ENCODE measurements around the gene CIDEB. TPM values are rescaled to one million over a fixed set of nuclear protein-coding genes. Genes with fewer than 3 reads are reported as not detected.

The CIDEB gene
- total RNA-seq, 1 donor from 2014 or later, result 17.3 TPM

GRCh38 chr14:24261256-24261968 lies 46.4 kb downstream of the CIDEB start:
- intact Hi-C loops (cut with DNase I), result no loop called here
- ATAC-seq (no peak), DNase-seq (ENCODE audit: low spot score) (no peak)

GRCh38 chr14:24260780-24261157 lies 47.0 kb downstream of the CIDEB start:
- DNase-seq (ENCODE audit: low spot score) (no peak), ATAC-seq (no peak)
- intact Hi-C loops (cut with DNase I), result no loop called here

DNA sequence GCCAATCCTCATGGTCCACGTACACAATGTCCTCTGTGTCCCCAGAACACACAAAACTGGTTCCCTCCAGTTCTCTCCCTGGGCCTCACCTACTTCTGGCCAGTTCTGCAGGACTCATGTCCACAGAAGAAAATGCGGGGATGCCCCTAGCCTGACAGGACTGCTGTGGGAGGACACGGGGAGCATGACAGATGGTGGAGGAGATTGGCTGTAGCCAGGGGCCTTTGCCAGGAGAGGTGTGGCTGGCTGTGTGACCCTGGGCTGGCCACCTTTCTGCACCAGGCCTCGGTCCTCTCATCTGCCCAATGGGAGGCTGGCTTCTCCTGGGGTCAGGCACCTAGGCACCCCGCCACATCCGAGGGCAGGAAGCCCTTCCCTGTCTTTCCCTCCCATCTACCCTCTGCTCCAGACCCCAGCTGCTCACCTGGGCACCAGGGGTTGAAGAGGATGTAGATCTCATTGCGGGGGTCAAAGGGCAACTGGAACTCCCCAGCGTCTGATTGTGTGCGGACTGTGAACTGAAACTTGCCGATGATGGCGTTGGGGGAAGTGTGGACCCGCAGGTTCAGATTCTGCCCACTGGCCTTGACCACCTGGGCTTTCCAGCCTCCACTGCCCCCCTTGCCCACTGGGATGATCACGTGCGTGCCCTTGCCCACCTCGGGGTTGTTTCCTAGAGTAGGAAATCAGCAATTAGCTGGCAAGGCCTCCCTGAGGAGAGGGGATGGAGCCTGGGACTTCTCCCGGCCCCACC lies 47.6 kb downstream of the CIDEB start:
- intact Hi-C loops (cut with DNase I), result no loop called here
- DNase-seq (ENCODE audit: low spot score) (no peak), ATAC-seq (no peak)

GRCh38 chr14:24259282-24260025 lies 48.3 kb downstream of the CIDEB start:
- peak; percentile 68 for ATAC-seq
- intact Hi-C loops (cut with DNase I), result no loop called here
- DNase-seq (ENCODE audit: low spot score), result no peak

- intact Hi-C loops (cut with DNase I), result no loop called here
- DNase-seq (ENCODE audit: low spot score) (no peak), ATAC-seq (peak; percentile 8)
Measured at GRCh38 chr14:24258548-24259265, 49.1 kb downstream of the CIDEB start.

- intact Hi-C loops (cut with DNase I), result no loop called here
- ATAC-seq (no peak), DNase-seq (ENCODE audit: low spot score) (no peak)
Measured at GRCh38 chr14:24258119-24258518, 49.7 kb downstream of the CIDEB start.

DNA sequence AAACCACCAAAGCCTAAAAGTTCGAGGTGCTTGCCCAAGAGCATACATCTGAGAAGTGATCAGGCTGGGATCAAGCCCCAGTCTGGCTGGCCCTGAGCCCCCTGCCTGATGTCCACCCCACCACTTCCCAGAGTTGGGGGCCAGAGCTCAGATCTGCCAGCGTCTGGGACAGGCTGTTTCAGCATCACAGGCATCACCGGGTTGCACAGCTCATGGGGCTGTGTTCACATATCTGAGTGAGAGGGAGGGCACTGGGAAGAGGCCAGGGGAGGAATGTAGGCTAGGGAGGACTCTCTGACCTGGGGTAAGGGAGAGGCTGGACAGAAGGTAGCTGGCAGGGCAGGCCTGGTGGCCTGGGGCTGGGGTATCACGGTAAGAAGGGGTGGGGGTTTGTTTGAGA lies 50.8 kb downstream of the CIDEB start:
- intact Hi-C loops (cut with DNase I), result no loop called here
- ATAC-seq, result peak; percentile 42
- peak; percentile 48 for DNase-seq (ENCODE audit: low spot score)

DNA sequence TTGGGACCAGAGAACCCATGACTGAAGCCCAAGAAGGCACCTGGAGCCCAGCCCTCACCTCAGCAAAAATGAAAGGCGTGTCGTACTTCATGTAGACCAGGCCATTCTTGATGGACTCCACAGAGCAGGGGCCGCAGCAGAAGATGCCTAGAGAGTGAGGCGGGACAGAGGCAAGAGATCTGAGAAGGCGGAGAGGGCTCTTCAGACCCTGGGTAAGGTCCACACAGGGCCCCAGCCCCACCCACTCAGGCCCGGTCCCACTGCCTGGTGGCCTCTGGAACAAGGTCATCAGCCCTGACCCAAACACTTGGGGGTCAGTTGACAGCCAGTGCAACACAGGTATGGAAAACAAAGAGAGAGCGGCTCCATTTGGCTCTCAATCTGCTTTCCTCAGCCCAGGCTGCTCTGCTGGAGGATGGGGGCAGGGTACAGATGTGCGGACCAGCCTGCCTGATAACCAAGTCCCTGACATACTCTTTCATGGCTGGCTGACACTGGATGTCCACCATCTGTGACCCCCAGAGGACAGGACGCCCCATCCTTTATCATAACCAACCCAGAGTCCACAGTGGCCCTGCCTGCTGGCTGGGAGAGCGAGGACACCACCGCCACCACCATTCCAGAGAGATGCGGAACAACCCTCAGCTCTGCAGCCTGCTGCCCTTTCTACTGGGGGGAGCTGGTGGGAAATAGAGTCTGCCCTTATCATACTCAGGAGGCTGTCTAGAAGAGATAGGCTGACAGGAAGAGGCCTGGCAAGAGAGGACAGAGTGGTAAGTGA lies 51.7 kb downstream of the CIDEB start:
- DNase-seq (ENCODE audit: low spot score), result peak; percentile 33
- intact Hi-C loops (cut with DNase I), result no loop called here

GRCh38 chr14:24255438-24255837 lies 52.3 kb downstream of the CIDEB start:
- no peak for ATAC-seq
- DNase-seq (ENCODE audit: low spot score), result peak; percentile 42
- intact Hi-C loops (cut with DNase I), result no loop called here

More for the DNA sequence above, 51.7 kb downstream of the CIDEB start:
- ATAC-seq, result no peak

Other genes with a start within 250 kb of the CIDEB start
- not detected for gene CPNE6, start 236.4 kb downstream of the CIDEB start, total RNA-seq
- 11.9 TPM for gene PCK2, start 213.7 kb downstream of the CIDEB start, total RNA-seq
- gene DCAF11, start 193.2 kb downstream of the CIDEB start, total RNA-seq, result 47.6 TPM
- 2.9 TPM for gene NRL, start 193.0 kb downstream of the CIDEB start, total RNA-seq
- 0.76 TPM for gene FITM1, start 177.3 kb downstream of the CIDEB start, total RNA-seq
- 116 TPM for gene PSME1, start 171.8 kb downstream of the CIDEB start, total RNA-seq
- gene EMC9, start 166.4 kb downstream of the CIDEB start, total RNA-seq, result 14.8 TPM
- gene PSME2, start 161.4 kb downstream of the CIDEB start, total RNA-seq, result 77.7 TPM
- 61.5 TPM for gene RNF31, start 160.5 kb downstream of the CIDEB start, total RNA-seq
- gene IRF9, start 146.7 kb downstream of the CIDEB start, total RNA-seq, result 107 TPM
- 20.9 TPM for gene REC8, start 135.9 kb downstream of the CIDEB start, total RNA-seq
- 17.7 TPM for gene IPO4, start 119.2 kb downstream of the CIDEB start, total RNA-seq
- 40.8 TPM for gene TM9SF1, start 112.5 kb downstream of the CIDEB start, total RNA-seq
- not detected for gene TSSK4, start 102.3 kb downstream of the CIDEB start, total RNA-seq
- gene CHMP4A, start 94.5 kb downstream of the CIDEB start, total RNA-seq, result 56.4 TPM
- gene MDP1, start 91.9 kb downstream of the CIDEB start, total RNA-seq, result 13.8 TPM
- 132 TPM for gene NEDD8, start 75.6 kb downstream of the CIDEB start, total RNA-seq
- gene GMPR2, start 75.0 kb downstream of the CIDEB start, total RNA-seq, result 52.0 TPM
- 81.1 TPM for gene TINF2, start 65.4 kb downstream of the CIDEB start, total RNA-seq
- 13.2 TPM for gene TGM1, start 44.8 kb downstream of the CIDEB start, total RNA-seq
- 31.9 TPM for gene RABGGTA, start 36.4 kb downstream of the CIDEB start, total RNA-seq
- 27.7 TPM for gene DHRS1, start 8.2 kb downstream of the CIDEB start, total RNA-seq
- 21.4 TPM for gene NOP9, start 8.1 kb downstream of the CIDEB start, total RNA-seq
- gene LTB4R2, start 2.2 kb upstream of the CIDEB start, total RNA-seq, result 5.6 TPM
- gene LTB4R, start 3.5 kb upstream of the CIDEB start, total RNA-seq, result 6.7 TPM
- gene ADCY4, start 27.1 kb upstream of the CIDEB start, total RNA-seq, result 68.1 TPM
- gene RIPK3, start 32.0 kb upstream of the CIDEB start, total RNA-seq, result 8.9 TPM
- 78.9 TPM for gene NFATC4, start 60.2 kb upstream of the CIDEB start, total RNA-seq
- gene NYNRIN, start 91.0 kb upstream of the CIDEB start, total RNA-seq, result 20.0 TPM
- 7.0 TPM for gene CBLN3, start 121.7 kb upstream of the CIDEB start, total RNA-seq
- gene KHNYN, start 122.0 kb upstream of the CIDEB start, total RNA-seq, result 73.4 TPM
- 43.9 TPM for gene SDR39U1, start 134.8 kb upstream of the CIDEB start, total RNA-seq
- 2.3 TPM for gene CMA1, start 200.3 kb upstream of the CIDEB start, total RNA-seq